HUES48 (cell line): ENCODE results near the gene HBE1.

Experiments used
- H3K27ac ChIP-seq: one replicate; pipeline ENCODE4 v1.7.0; 2013; ENCODE audit warnings: low read depth, low read length, inconsistent platforms
- H3K27me3 ChIP-seq: 2 replicates; pipeline ENCODE4 v1.6.1; 2013; ENCODE audit warnings: mild to moderate bottlenecking, low read length; ENCODE audit not compliant: control insufficient read depth, insufficient read depth
- H3K36me3 ChIP-seq: 2 replicates; pipeline ENCODE4 v1.6.1; 2013; ENCODE audit warnings: low read length; ENCODE audit not compliant: control insufficient read depth, insufficient read depth
- H3K4me1 ChIP-seq: 2 replicates; pipeline ENCODE4 v1.6.1; 2013; ENCODE audit warnings: mild to moderate bottlenecking, low read length; ENCODE audit not compliant: control insufficient read depth, insufficient read depth
- H3K4me3 ChIP-seq: 2 replicates; pipeline ENCODE4 v1.5.1; 2013; ENCODE audit warnings: mild to moderate bottlenecking, low read depth, low read length
- H3K9ac ChIP-seq: 2 replicates; pipeline ENCODE4 v1.6.1; 2013; ENCODE audit warnings: mild to moderate bottlenecking, low read depth, low read length, moderate library complexity
- H3K9me3 ChIP-seq: 2 replicates; pipeline ENCODE4 v1.6.1; 2013; ENCODE audit warnings: low read length; ENCODE audit not compliant: control insufficient read depth, insufficient read depth

The HBE1 gene

DNA sequence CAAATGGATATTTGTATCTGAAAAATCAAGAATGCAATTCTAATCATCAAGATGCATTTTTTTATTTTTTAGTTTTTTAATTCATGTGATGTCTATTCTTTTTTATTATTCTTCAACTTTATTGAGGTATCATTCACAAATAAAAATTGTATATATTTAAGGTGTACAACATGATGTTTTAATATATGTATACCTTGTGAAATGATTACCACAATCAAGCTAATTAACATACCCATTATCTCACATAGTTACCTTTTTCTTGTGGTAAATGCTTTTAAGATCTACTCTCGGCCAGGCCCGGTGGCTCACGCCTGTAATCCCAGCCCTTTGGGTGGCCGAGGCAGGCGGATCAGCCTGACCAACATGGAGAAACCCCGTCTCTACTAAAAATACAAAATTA, 46.6 kb downstream of the HBE1 start:
- H3K27me3 ChIP-seq: no peaks in the 10 kb centered on the region

More for the DNA sequence above, 46.6 kb downstream of the HBE1 start:
- Histone ChIP-seq H3K4me1 (no peaks in the 10 kb centered on the region), H3K36me3 (no peaks in the 10 kb centered on the region), H3K9ac (no peak overlapping the region), H3K4me3 (no peak overlapping the region), H3K27ac (no peak overlapping the region), H3K9me3 (peaks cover 7% of the 10 kb centered on the region)
